NCI-H446 treated with DMSO at 0.1 percent for 48 hours (cell line): ENCODE data around the gene MAPKAPK3.

ENCODE experiments used
- DNase-seq: peaks from one replicate; lab custom pipeline; 2025; lab: John Stamatoyannopoulos, UW

Gene MAPKAPK3

DNA sequence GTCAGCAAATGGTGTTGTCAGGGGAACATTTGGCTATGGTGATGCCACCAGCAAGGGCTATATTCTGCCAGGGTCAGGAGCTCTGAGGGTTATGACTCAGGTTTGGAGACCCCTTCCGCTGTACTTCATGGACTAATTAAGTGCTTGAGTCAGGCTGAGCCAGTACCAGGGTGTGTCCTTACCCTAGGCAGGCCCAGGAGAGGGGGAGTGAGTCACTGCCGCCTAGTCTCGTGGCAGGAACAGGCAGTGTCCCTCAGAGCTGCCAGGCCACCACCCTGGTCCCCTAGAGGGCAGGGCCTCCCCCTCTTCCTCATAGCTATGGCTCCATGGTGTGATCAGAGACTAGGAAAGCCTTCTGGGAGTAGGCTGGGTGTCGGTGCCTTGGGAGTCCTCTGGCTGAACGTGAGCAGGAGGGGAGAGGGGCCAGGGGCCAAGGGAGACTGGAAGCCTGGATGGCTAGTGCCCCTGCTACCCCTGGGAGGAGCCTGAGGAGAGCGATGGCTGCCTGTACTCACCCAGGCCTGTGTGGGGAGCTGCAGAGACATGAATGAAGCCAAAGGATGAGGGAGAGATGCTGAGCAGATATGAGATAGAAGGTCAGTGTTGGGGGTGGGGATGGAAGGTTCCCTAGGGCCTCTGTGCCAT, 10.6 kb downstream of the MAPKAPK3 start:
- no peak for DNase-seq

GRCh38 chr3:50628601-50629000, 11.7 kb downstream of the MAPKAPK3 start:
- no peak for DNase-seq

- DNase-seq, result no peak
Observed at GRCh38 chr3:50630394-50630793, 13.4 kb downstream of the MAPKAPK3 start.

- DNase-seq, result no peak
Observed at GRCh38 chr3:50630877-50631276, 13.9 kb downstream of the MAPKAPK3 start.

DNA sequence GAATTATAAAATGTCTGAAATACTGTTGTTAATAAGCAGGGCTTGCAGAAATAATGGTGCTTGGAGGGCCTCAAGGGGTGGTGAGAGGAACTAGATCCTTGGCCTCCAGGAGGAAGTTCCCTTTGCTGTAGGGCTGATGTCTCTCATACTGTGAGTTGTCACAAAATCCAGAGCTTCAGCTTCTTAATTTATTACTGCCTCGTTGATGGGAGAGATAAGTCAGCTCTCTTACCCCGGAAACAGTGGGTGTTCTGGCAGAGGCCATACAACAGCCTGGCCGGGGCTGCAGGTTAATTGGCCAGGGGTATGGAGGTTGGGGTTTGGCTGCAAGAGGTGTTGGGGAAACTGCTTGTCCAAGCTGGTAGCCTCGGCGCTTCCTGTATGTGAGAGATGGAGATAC, 15.5 kb downstream of the MAPKAPK3 start:
- no peak for DNase-seq

GRCh38 chr3:50633230-50633790, 16.4 kb downstream of the MAPKAPK3 start:
- DNase-seq, result no peak

DNA sequence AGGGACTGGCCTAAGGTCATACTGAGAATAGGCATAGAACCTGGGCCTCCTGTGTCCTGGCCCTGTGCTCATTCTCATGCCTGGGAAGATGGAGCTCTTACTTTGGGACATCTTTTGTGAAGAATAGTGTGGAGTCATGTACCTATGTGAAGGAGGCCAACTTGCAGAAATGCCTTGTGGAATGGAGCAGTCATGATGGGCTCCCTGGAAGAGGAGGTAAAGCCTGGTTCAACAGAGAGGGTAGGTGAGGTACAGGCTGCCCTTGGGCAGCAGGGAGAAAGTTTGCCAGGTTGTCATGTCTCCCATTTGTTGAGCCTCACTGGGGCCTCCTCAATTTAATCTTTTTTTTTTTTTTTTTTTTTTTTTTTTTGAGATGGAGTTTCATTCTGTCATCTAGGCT, 18.1 kb downstream of the MAPKAPK3 start:
- no peak for DNase-seq

- no peak for DNase-seq
Observed at GRCh38 chr3:50637011-50637410, 20.1 kb downstream of the MAPKAPK3 start.

DNA sequence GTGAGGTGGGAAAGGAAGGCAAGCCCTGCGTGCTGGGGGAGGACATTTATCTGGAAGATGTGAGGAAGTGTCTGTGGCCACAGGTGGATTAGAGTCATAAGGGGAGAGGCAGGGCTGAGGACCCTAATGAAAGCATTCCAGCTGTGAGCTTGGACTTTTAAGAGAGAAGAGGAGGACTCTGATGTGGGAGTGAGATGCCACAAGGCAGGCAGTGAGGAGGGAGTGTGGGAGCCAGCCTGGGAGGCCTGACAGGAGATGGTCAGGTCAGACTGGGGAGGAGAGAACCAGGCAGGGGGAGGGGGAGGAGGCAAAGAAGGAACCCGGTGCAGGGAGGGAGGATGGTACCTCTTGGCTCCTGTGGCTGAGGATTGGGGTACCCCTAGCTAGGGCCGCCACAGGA, 21.0 kb downstream of the MAPKAPK3 start:
- no peak for DNase-seq

DNA sequence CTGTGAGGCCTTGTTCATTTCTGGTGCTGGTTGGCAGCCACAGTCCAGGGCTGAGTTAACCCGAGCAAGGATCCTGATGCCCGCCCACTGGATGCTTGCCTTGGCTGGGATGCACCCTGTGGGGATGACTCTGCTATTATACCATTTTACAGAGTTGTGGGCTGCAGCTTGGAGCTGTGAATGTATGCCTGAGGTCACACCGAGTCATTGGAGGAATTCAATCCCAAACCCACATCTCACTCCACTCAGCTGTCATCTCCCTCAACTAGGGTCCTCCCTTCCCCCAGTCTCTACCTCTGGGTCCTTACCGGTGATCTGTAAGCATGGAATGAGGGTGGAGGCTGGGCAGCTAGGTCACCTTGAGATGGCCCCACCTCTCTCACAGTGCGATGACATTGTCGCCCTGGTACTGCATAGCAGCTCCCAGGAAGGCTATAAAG, 22.1 kb downstream of the MAPKAPK3 start:
- DNase-seq, result no peak

DNA sequence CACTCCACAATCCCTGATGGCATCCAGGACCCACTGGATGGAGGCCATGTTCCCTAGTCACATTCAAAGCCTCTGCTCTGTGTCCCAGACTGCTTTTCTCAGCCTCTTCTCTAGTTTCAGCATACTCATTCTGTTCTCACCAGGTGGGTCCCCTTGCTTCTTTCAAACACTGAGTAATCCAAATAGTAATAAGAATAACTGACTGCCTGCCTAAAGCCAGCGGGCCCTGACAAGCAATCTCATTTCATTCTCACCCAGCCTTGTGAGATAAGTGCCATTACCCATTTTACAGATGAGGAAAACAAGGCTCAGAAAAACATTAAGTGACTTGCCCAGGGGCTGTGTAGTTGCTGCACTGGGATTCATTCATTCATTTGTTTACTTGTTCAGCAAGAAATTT, 25.4 kb downstream of the MAPKAPK3 start:
- DNase-seq, result no peak

DNA sequence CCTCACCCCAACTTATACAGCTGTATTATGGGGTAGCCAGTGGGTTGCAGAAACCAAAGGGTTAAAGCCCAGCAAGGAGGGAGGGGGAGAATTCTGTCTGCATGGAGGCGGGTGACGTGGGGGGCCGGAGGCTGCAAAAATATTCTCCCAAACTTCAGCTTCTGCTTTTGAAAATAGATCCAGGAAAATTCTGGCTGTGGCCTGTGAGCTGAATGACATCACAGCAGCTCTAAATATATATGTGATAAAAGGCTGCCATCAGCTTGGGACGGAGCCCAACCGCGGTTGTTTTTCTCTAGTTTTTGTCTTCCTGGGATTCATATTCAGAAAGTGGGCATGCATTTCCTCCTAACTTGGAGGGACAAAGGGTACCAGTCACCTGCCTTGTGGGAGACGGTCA, 27.6 kb downstream of the MAPKAPK3 start:
- no peak for DNase-seq

GRCh38 chr3:50645378-50645777, 28.4 kb downstream of the MAPKAPK3 start:
- DNase-seq, result no peak

GRCh38 chr3:50648313-50648712, 31.4 kb downstream of the MAPKAPK3 start:
- no peak for DNase-seq

DNA sequence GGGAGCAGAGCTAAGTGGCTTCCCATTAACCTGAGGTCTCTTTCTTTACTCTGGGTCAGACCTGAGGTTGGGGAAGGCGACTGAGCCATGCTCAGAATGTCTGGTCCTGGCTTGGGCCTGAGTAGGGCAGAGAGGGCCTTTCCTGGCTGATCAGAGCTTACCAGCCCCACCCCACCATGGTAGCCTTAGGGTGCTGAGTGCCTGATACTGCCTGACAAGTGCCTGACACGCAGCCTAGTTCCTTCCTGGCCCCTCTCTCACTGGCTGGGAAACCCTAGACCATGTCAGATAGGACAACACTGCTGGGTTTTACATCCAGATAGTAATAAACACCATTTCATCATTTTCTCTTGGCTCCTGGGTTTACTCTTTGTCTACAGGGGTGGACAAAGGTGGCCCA, 32.0 kb downstream of the MAPKAPK3 start:
- no peak for DNase-seq

DNA sequence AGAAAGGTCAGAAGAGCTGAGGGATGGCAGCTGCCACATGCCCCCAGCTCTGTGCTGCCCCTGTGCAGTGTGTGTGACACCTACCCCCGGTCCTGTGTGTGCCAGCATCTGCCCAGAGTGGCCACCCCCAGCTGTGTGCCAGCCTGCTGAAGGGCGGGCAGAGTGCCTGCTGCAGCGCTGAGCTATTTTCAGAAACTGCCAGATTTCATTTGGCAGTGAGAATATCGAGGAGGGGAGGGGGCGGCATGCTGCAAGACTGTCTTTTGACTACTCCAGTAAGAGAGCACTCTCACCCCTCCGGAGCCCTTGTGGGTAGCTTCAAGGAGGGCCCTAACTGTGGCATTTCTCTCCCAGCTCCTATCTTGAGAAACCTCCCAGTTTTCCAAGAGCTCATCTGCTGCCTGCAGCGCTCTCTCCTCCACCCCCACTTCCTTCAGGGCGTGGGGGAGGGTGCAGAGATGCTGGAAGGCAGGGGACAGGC, 32.5 kb downstream of the MAPKAPK3 start:
- DNase-seq, result no peak

DNA sequence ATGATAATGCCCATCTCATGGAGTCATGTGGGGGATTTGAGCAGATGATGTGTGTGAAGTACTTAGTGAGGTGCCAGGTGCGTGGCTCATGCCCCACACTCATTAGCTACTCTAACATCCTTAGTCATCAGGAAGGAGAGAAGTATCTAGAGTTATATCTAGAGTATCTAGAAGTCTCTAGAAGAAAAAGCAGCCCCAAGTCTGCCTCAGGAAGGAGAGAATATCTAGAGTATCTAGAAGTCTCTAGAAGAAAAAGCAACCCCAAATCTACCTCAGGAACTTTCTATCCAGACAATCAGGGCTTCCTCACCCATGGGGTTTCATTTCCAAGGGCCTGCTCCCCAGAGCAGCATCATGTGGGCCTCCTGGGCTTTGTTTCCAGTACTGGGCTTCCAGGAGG, 33.1 kb downstream of the MAPKAPK3 start:
- no peak for DNase-seq

- no peak for DNase-seq
Observed at GRCh38 chr3:50651445-50651844, 34.5 kb downstream of the MAPKAPK3 start.

GRCh38 chr3:50651920-50652529, 35.1 kb downstream of the MAPKAPK3 start:
- no peak for DNase-seq

- no peak for DNase-seq
Observed at GRCh38 chr3:50652709-50653108, 35.8 kb downstream of the MAPKAPK3 start.

- no peak for DNase-seq
Observed at GRCh38 chr3:50653937-50654595, 37.1 kb downstream of the MAPKAPK3 start.

GRCh38 chr3:50655009-50655830, 38.3 kb downstream of the MAPKAPK3 start:
- DNase-seq, result no peak
